Measurements from ENCODE around the gene CEP120. TPM values are rescaled to one million over a fixed set of nuclear protein-coding genes. Genes with fewer than 3 reads are reported as not detected.
A peak's percentile ranks its signal among the peaks of the same experiment; 100 is the strongest.
"Not testable (repeated sequence)": the region's sequence is repeated elsewhere in the genome, so short reads cannot be mapped to it uniquely, and the experiment has no call there.

The CEP120 gene
- 23.0 to 27.9 TPM (median 23.4 TPM) in 3 replicates for total RNA-seq

DNA sequence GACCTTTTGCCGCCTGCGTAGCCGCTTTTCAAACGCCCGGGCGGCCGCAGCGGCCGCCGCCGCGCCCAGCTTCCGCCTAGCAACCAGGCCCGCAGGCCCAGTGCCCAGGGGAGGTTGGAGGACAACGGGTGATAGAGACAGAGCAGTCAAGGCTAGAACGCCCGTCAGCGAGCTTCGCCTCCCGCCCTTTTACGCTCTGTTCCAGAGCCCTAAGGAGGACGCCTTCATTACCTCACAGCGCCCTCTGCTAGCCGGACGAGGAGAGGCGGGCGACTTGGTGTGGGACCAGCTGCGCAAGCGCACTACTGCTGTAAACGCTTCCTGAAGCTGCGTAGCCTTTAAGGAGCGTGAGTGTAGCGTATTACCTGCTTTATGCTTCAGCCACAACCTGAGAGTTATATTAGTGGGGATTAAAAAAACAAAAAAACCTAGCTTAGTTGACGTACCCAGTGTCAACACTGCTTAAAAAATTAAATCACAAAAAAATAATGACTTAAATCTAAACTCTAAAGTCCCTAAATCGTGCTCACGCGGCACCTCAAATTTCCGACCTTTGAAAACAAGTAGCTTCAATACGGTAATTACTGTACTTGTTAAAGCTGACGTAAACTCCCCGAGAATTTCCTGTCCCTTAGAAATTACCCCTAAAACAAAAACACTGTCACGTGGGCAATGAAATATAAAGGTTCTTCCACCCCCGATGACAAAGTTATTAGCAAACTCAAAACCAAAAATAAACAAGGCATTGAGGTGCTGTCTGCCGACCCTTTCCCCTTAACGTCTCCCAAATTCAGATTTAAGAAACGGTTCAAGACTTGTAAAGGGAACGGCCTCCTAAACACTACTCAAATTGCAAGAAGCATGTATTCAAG lies at the start of gene CEP120:
Gene CEP120, minus strand, starts transcription at position 126 of the 872 bp plus-strand sequence. CDS start 405 bp downstream, outside the sequence.
- peak; percentile 95 to 97 for DNase-seq (ENCODE audit: low spot score in 2 of 2, unreplicated experiment in 2 of 2)
- Mint-ChIP-seq H3K9me3 (no peaks in the 10 kb centered on the region), H3K4me3 (no peak within 1 kb of the TSS), H3K36me3 (peaks cover 2% of the 10 kb centered on the region), H3K4me1 (peaks cover 20% of the 10 kb centered on the region), H3K27ac (peak within 1 kb of the TSS; percentile 99), H3K27me3 (ENCODE audit: low read depth) (no peaks in the 10 kb centered on the region)
- TF ChIP-seq, protein P1, sequence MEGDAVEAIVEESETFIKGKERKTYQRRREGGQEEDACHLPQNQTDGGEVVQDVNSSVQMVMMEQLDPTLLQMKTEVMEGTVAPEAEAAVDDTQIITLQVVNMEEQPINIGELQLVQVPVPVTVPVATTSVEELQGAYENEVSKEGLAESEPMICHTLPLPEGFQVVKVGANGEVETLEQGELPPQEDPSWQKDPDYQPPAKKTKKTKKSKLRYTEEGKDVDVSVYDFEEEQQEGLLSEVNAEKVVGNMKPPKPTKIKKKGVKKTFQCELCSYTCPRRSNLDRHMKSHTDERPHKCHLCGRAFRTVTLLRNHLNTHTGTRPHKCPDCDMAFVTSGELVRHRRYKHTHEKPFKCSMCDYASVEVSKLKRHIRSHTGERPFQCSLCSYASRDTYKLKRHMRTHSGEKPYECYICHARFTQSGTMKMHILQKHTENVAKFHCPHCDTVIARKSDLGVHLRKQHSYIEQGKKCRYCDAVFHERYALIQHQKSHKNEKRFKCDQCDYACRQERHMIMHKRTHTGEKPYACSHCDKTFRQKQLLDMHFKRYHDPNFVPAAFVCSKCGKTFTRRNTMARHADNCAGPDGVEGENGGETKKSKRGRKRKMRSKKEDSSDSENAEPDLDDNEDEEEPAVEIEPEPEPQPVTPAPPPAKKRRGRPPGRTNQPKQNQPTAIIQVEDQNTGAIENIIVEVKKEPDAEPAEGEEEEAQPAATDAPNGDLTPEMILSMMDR (IDR thresholded peaks at IDR 0.05; ENCODE audit: unreplicated experiment): peak; percentile 70

DNA sequence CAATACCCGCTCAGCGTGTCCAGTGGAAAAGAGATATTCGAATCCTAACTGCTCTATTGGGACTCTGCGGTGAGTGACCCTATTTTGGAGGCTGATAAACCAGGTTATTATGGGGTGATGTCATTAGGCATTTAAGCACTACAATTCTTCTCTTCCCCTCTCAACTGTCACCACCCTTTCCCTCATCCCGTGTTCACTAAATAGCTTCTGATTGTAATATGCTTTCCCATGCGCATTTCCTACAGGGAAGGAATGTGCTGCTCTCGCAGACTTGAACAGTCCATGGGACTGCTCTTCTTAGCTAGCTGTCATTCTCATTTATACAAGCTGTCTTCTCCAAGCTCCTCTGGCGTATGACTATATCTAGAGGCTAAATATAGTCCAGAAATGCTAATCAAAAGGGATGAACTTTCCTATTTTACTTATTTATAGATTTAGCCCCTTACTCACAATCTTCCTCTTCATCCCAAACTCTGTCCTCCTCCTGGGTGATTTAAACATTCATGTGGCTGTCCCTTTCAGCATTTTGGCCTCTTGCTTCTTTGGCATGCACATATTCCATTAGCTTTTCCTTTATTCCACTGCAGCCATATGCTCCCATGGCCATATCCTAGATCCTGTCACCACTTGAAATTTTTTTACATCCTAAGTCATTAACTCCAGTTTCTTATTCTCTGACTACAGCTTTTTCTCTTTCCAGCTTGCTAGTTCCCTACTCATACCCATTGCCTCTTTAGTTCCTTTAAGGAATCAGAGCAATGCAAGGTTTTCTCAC lies 49.1 kb upstream of the CEP120 start:
- TF ChIP-seq, protein P1 (IDR thresholded peaks at IDR 0.05; ENCODE audit: unreplicated experiment): no peak
- H3K27me3 Mint-ChIP-seq (ENCODE audit: low read depth): no peaks in the 10 kb centered on the region
- H3K27ac Mint-ChIP-seq: no peak overlapping the region
- DNase-seq (ENCODE audit: low spot score in 2 of 2, unreplicated experiment in 2 of 2): no peak
- H3K9me3 Mint-ChIP-seq: peaks cover 7% of the 10 kb centered on the region
- H3K4me1 Mint-ChIP-seq: no peaks in the 10 kb centered on the region
- H3K4me3 Mint-ChIP-seq: no peak overlapping the region
- H3K36me3 Mint-ChIP-seq: no peaks in the 10 kb centered on the region

DNA sequence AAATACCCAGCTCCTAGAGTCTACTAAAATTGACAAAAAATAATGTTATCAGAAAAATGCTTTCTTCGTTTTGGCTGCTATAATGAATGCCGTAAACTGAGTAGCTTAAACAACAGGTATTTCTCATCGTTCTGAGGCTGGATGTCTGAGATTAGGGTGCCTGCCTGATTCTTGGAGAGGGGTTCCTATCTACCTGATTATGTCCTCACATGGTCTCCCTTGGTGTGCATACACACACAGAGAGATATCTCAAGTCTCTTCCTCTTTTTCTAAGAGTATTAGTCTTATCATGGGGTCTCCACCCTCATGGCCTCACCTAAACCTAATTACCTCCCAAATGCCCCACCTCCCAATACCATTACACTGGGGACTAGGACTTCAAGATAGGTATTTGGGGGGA lies 48.2 kb upstream of the CEP120 start:
- TF ChIP-seq, protein P1 (IDR thresholded peaks at IDR 0.05; ENCODE audit: unreplicated experiment): no peak
- H3K36me3 Mint-ChIP-seq: no peaks in the 10 kb centered on the region
- DNase-seq (ENCODE audit: low spot score in 2 of 2, unreplicated experiment in 2 of 2): no peak
- peaks cover 12% of the 10 kb centered on the region for H3K9me3 Mint-ChIP-seq
- H3K27ac Mint-ChIP-seq: no peak overlapping the region
- no peak overlapping the region for H3K4me3 Mint-ChIP-seq
- H3K27me3 Mint-ChIP-seq (ENCODE audit: low read depth): no peaks in the 10 kb centered on the region
- no peaks in the 10 kb centered on the region for H3K4me1 Mint-ChIP-seq

DNA sequence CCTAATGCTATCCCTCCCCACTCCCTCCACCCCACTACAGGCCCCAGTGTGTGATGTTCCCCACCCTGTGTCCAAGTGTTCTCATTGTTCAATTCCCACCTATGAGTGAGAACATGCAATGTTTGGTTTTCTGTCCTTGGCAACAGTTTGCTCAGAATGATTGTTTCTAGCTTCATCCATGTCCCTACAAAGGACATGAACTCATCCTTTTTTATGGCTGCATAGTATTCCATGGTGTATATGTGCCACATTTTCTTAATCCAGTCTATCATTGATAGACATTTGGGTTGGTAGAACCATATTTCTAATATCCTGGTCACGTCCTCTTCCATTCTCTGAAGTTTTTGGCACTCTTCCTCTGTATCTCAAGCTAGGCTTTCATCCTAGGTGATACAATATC lies 43.6 kb upstream of the CEP120 start:
- not testable (repeated sequence) for H3K27ac Mint-ChIP-seq

DNA sequence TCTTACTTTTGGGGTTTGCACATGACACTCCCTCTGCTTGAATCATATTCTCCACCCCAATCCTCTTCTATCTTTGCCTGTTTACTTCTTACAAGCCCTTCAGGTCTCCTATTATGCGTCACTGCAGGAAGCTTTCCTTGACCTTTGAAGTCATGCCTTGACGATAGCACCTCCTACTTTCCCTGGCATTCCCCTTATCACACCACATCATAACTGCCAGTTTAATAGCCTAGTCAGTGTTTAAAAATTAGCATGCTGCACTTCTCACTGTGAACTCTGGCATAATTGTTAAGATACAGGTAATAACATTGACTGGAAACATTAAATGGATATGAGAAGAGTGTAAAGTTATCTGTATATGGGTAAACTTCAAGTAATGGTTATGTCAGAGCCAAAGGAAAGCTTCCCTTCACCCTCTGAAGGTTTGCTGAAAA lies 37.1 kb upstream of the CEP120 start:
- Mint-ChIP-seq H3K27me3 (ENCODE audit: low read depth) (no peaks in the 10 kb centered on the region), H3K4me1 (peaks cover 5% of the 10 kb centered on the region), H3K9me3 (no peaks in the 10 kb centered on the region), H3K27ac (no peak overlapping the region), H3K36me3 (no peaks in the 10 kb centered on the region), H3K4me3 (no peak overlapping the region)
- TF ChIP-seq, protein P1 (IDR thresholded peaks at IDR 0.05; ENCODE audit: unreplicated experiment): no peak
- no peak for DNase-seq (ENCODE audit: low spot score in 2 of 2, unreplicated experiment in 2 of 2)

More for the DNA sequence above, 43.6 kb upstream of the CEP120 start:
- H3K27me3 Mint-ChIP-seq (ENCODE audit: low read depth); DNase-seq (ENCODE audit: low spot score in 2 of 2, unreplicated experiment in 2 of 2); H3K9me3 Mint-ChIP-seq; H3K4me1 Mint-ChIP-seq; H3K4me3 Mint-ChIP-seq; H3K36me3 Mint-ChIP-seq: not testable (repeated sequence)

DNA sequence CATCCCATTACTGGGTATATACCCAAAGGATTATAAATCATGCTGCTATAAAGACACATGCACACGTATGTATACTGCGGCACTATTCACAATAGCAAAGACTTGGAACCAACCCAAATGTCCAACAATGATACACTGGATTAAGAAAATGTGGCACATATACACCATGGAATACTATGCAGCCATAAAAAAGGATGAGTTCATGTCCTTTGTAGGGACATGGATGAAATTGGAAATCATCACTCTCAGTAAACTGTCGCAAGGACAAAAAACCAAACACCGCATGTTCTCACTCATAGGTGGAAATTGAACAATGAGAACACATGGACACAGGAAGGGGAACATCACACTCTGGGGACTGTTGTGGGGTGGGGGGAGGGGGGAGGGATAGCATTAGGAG lies 35.8 kb upstream of the CEP120 start:
- H3K9me3 Mint-ChIP-seq: not testable (repeated sequence)

More for the DNA sequence above, 35.8 kb upstream of the CEP120 start:
- H3K4me1 Mint-ChIP-seq: peaks cover 11% of the 10 kb centered on the region
- DNase-seq (ENCODE audit: low spot score in 2 of 2, unreplicated experiment in 2 of 2); H3K27ac Mint-ChIP-seq; H3K4me3 Mint-ChIP-seq; H3K27me3 Mint-ChIP-seq (ENCODE audit: low read depth); H3K36me3 Mint-ChIP-seq: not testable (repeated sequence)
